ENCODE data around the gene TSC22D1. TPM values are rescaled to one million over a fixed set of nuclear protein-coding genes. Genes with fewer than 3 reads are reported as not detected.
"Not testable (repeated sequence)": the region's sequence is repeated elsewhere in the genome, so short reads cannot be mapped to it uniquely, and the experiment has no call there.

TSC22D1 gene
- total RNA-seq, 1 donor from 2014 or later: 18.6 TPM

- H3K27me3 Mint-ChIP-seq: no peaks in the 10 kb centered on the region
These were observed 11.2 kb downstream of the TSC22D1 start for GRCh38 chr13:44564936-44565335.

GRCh38 chr13:44562853-44563252 is 13.3 kb downstream of the TSC22D1 start:
- POLR2A ChIA-PET; H3K4me1 Mint-ChIP-seq; H3K36me3 Mint-ChIP-seq (ENCODE audit: low read depth); H3K9me3 Mint-ChIP-seq; H3K4me3 Mint-ChIP-seq; H3K27me3 Mint-ChIP-seq; CTCF ChIA-PET; ATAC-seq (ENCODE audit: low read depth); DNase-seq; H3K27ac Mint-ChIP-seq; intact Hi-C loops (cut with micrococcal nuclease): not testable (repeated sequence)

More at GRCh38 chr13:44564936-44565335, 11.2 kb downstream of the TSC22D1 start:
- CTCF ChIA-PET: no interaction called here
- Mint-ChIP-seq H3K27ac (no peak overlapping the region), H3K36me3 (ENCODE audit: low read depth) (no peaks in the 10 kb centered on the region), H3K9me3 (no peaks in the 10 kb centered on the region), H3K4me1 (peaks cover 2% of the 10 kb centered on the region), H3K4me3 (no peak overlapping the region)
- TF ChIP-seq CTCF (IDR thresholded peaks at IDR 0.05): no peak
- ATAC-seq (ENCODE audit: low read depth): no peak
- intact Hi-C loops (cut with micrococcal nuclease): no loop called here
- POLR2A ChIA-PET: no interaction called here
- DNase-seq: no peak

GRCh38 chr13:44561351-44561750 is 14.8 kb downstream of the TSC22D1 start:
- no peaks in the 10 kb centered on the region for H3K4me1 Mint-ChIP-seq
- ATAC-seq (ENCODE audit: low read depth) (no peak), DNase-seq (no peak)
- H3K27me3 Mint-ChIP-seq: no peaks in the 10 kb centered on the region
- POLR2A ChIA-PET: no interaction called here
- no peaks in the 10 kb centered on the region for H3K36me3 Mint-ChIP-seq (ENCODE audit: low read depth)
- no peak for TF ChIP-seq CTCF (IDR thresholded peaks at IDR 0.05)
- CTCF ChIA-PET: no interaction called here
- intact Hi-C loops (cut with micrococcal nuclease): no loop called here
- H3K27ac Mint-ChIP-seq: no peak overlapping the region
- H3K9me3 Mint-ChIP-seq: no peaks in the 10 kb centered on the region
- no peak overlapping the region for H3K4me3 Mint-ChIP-seq

GRCh38 chr13:44557986-44558385 is 18.1 kb downstream of the TSC22D1 start:
- Mint-ChIP-seq H3K4me1 (no peaks in the 10 kb centered on the region), H3K4me3 (no peak overlapping the region), H3K9me3 (no peaks in the 10 kb centered on the region), H3K27ac (no peak overlapping the region), H3K36me3 (ENCODE audit: low read depth) (no peaks in the 10 kb centered on the region), H3K27me3 (no peaks in the 10 kb centered on the region)
- intact Hi-C loops (cut with micrococcal nuclease): no loop called here
- ATAC-seq (ENCODE audit: low read depth): no peak
- ChIA-PET POLR2A (no interaction called here), CTCF (no interaction called here)
- TF ChIP-seq CTCF (IDR thresholded peaks at IDR 0.05): no peak
- DNase-seq: no peak

- intact Hi-C loops (cut with micrococcal nuclease): no loop called here
- TF ChIP-seq CTCF (IDR thresholded peaks at IDR 0.05): no peak
- H3K36me3 Mint-ChIP-seq (ENCODE audit: low read depth): no peaks in the 10 kb centered on the region
- no peaks in the 10 kb centered on the region for H3K27me3 Mint-ChIP-seq
- no peaks in the 10 kb centered on the region for H3K9me3 Mint-ChIP-seq
- ChIA-PET CTCF (no interaction called here), POLR2A (no interaction called here)
- no peak for DNase-seq
- no peaks in the 10 kb centered on the region for H3K4me1 Mint-ChIP-seq
- no peak overlapping the region for H3K4me3 Mint-ChIP-seq
- no peak for ATAC-seq (ENCODE audit: low read depth)
- H3K27ac Mint-ChIP-seq: no peak overlapping the region
These were observed 20.9 kb downstream of the TSC22D1 start for GRCh38 chr13:44555207-44555606.

- H3K27ac Mint-ChIP-seq: no peak overlapping the region
- DNase-seq: no peak
- H3K4me3 Mint-ChIP-seq: no peak overlapping the region
- no peaks in the 10 kb centered on the region for H3K9me3 Mint-ChIP-seq
- H3K4me1 Mint-ChIP-seq: no peaks in the 10 kb centered on the region
- intact Hi-C loops (cut with micrococcal nuclease): no loop called here
- no peak for ATAC-seq (ENCODE audit: low read depth)
- no peak for TF ChIP-seq CTCF (IDR thresholded peaks at IDR 0.05)
- H3K36me3 Mint-ChIP-seq (ENCODE audit: low read depth): no peaks in the 10 kb centered on the region
- ChIA-PET CTCF (no interaction called here), POLR2A (no interaction called here)
- H3K27me3 Mint-ChIP-seq: no peaks in the 10 kb centered on the region
These were observed 26.7 kb downstream of the TSC22D1 start for GRCh38 chr13:44549476-44549875.

Measured in activated B cell treated with CpG ODN at 0.5 μM for 24 hours (primary cell).